ENCODE results near the gene SPTBN1.

The SPTBN1 gene

DNA sequence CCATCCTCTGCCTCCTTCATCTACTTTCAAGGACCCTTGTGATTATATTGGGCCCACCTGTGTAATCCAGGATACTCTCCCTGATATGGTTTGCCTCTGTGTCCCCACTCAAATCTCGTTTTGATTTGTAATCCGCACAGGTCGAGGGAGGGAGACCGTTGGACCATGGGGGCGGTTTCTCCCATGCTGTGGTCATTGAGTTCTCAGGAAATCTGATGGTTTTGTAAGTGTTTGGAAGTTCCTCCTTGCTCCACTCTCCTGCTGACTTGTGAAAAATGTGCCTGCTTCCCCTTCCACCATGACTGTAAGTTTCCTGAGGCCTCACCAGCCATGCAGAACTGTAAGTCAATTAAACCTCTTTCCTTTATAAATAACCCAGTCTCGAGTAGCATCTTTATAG lies 225.3 kb downstream of the SPTBN1 start:
- H2BK15ac ChIP-seq (ENCODE audit: low read length): no peak overlapping the region
- DNase-seq (ENCODE audit: low spot score): no peak

DNA sequence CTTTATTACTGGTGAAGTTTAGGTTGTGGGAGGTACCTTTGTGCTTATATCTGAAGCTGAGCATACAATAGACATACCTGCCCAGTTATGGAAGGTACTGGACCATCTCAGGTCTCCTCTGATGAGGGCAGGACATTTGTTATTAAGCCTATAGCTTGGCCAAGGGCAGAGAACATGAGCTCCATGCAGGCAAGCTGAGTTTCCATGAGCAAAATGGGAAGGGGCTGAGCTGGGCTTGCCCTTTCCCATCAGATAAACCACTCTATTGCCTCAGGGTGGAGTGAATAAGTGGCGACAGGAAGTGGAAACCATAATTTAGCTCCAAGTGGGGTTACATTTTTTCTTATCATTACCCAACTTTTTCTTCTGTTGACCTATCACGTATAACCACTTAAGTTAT lies 227.5 kb downstream of the SPTBN1 start:
- Histone ChIP-seq H2BK15ac (ENCODE audit: low read length) (no peak overlapping the region), H3K4me3 (ENCODE audit: low read length in 2 of 2) (no peak overlapping the region), H3K4ac (ENCODE audit: low read length) (no peak overlapping the region), H3K27ac (replicated peaks; ENCODE audit: low read length) (no peak overlapping the region), H3K79me1 (ENCODE audit: low read depth, low read length) (no peaks in the 10 kb centered on the region), H3K27me3 (ENCODE audit: control insufficient read depth in 3 of 3, insufficient read depth in 3 of 3, low read depth in 1 of 3, low read length in 3 of 3) (no peaks in the 10 kb centered on the region), H3K9me3 (replicated peaks in 1 of 2; ENCODE audit: control insufficient read depth in 2 of 2, insufficient read depth in 1 of 2, low read depth in 1 of 2, low read length in 2 of 2) (peaks cover 0 to 2% of the 10 kb centered on the region in 2 donors), H2BK5ac (ENCODE audit: low read length) (no peak overlapping the region), H3K9ac (ENCODE audit: low read depth, low read length, poor library complexity) (no peak overlapping the region), H2AFZ (ENCODE audit: low read length) (no peak overlapping the region), H2AK5ac (ENCODE audit: low read depth, low read length) (no peak overlapping the region), H3K36me3 (replicated peaks in 1 of 2; ENCODE audit: control insufficient read depth in 2 of 2, insufficient read depth in 2 of 2, low read length in 2 of 2) (no peaks in the 10 kb centered on the region), H4K8ac (ENCODE audit: low read depth, low read length) (no peak overlapping the region), H4K91ac (ENCODE audit: low read depth, low read length, poor library complexity) (no peak overlapping the region), H3K23ac (ENCODE audit: low read depth, low read length, poor library complexity) (no peak overlapping the region), H2BK120ac (ENCODE audit: low read depth, low read length) (no peak overlapping the region), H3K18ac (ENCODE audit: low read length) (no peak overlapping the region), H2BK12ac (ENCODE audit: low read length) (no peak overlapping the region), H3K4me1 (ENCODE audit: control insufficient read depth in 2 of 2, insufficient read depth in 1 of 2, low read depth in 1 of 2, low read length in 2 of 2) (no peaks in the 10 kb centered on the region), H3K4me2 (ENCODE audit: insufficient read depth, low read length, poor library complexity, severe bottlenecking) (no peak overlapping the region), H3K14ac (ENCODE audit: low read length) (no peak overlapping the region)
- WGBS, 2 donors (ENCODE audit: extremely low coverage in 2 of 2, insufficient read length in 2 of 2, insufficient replicate concordance in 1 of 2): no CpG with 5 or more reads among the region's 2 CpGs
- no peak for DNase-seq (ENCODE audit: low spot score)

More for the DNA sequence above, 225.3 kb downstream of the SPTBN1 start:
- no peak overlapping the region for H2BK12ac ChIP-seq (ENCODE audit: low read length)
- no peaks in the 10 kb centered on the region for H3K4me1 ChIP-seq (ENCODE audit: control insufficient read depth in 2 of 2, insufficient read depth in 1 of 2, low read depth in 1 of 2, low read length in 2 of 2)
- H3K4me3 ChIP-seq (ENCODE audit: low read length in 2 of 2): no peak overlapping the region
- no peak overlapping the region for H3K18ac ChIP-seq (ENCODE audit: low read length)
- no peaks in the 10 kb centered on the region for H3K79me1 ChIP-seq (ENCODE audit: low read depth, low read length)
- H3K4me2 ChIP-seq (ENCODE audit: insufficient read depth, low read length, poor library complexity, severe bottlenecking): no peak overlapping the region
- no peak overlapping the region for H2AFZ ChIP-seq (ENCODE audit: low read length)
- no peak overlapping the region for H4K91ac ChIP-seq (ENCODE audit: low read depth, low read length, poor library complexity)
- H4K8ac ChIP-seq (ENCODE audit: low read depth, low read length): no peak overlapping the region
- H3K23ac ChIP-seq (ENCODE audit: low read depth, low read length, poor library complexity): no peak overlapping the region
- H2BK5ac ChIP-seq (ENCODE audit: low read length): no peak overlapping the region
- no CpG with 5 or more reads among the region's 6 CpGs for WGBS, 2 donors (ENCODE audit: extremely low coverage in 2 of 2, insufficient read length in 2 of 2, insufficient replicate concordance in 1 of 2)
- H3K9ac ChIP-seq (ENCODE audit: low read depth, low read length, poor library complexity): no peak overlapping the region
- H3K14ac ChIP-seq (ENCODE audit: low read length): no peak overlapping the region
- H3K36me3 ChIP-seq (replicated peaks in 1 of 2; ENCODE audit: control insufficient read depth in 2 of 2, insufficient read depth in 2 of 2, low read length in 2 of 2): no peaks in the 10 kb centered on the region
- no peak overlapping the region for H2BK120ac ChIP-seq (ENCODE audit: low read depth, low read length)
- no peak overlapping the region for H2AK5ac ChIP-seq (ENCODE audit: low read depth, low read length)
- H3K4ac ChIP-seq (ENCODE audit: low read length): no peak overlapping the region
- H3K27ac ChIP-seq (replicated peaks; ENCODE audit: low read length): no peak overlapping the region
- H3K27me3 ChIP-seq (ENCODE audit: control insufficient read depth in 3 of 3, insufficient read depth in 3 of 3, low read depth in 1 of 3, low read length in 3 of 3): no peaks in the 10 kb centered on the region
- H3K9me3 ChIP-seq (replicated peaks in 1 of 2; ENCODE audit: control insufficient read depth in 2 of 2, insufficient read depth in 1 of 2, low read depth in 1 of 2, low read length in 2 of 2): peaks cover 0 to 2% of the 10 kb centered on the region in 2 donors

DNA sequence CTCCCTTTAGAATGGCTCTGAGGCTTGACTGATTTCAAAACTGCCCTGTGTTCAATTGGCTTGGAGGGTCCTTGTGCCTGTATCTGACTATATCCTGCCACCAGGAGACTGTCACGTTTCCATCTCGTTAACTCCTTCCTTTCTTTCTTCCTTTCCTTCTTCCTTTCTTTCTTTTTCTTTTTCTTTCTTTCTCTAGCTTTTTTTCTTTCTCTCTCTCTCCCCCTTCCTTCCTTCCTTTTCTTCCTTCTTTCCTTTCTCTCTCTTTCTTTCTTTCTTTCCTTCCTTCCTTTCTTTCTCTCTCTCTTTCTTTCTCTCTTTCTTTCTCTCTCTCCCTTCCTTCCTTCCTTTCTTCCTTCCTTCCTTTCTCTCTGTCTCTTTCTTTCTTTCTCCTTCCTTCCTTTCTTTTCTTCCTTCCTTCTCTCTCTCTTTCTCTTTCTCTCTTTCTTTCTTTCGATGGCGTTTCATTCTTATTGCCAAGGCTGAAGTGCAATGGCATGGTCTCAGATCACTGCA lies 229.2 kb downstream of the SPTBN1 start:
- no peak overlapping the region for H3K9ac ChIP-seq (ENCODE audit: low read depth, low read length, poor library complexity)
- H2BK120ac ChIP-seq (ENCODE audit: low read depth, low read length): no peak overlapping the region
- no CpG with 5 or more reads among the region's 4 CpGs for WGBS, 2 donors (ENCODE audit: extremely low coverage in 2 of 2, insufficient read length in 2 of 2, insufficient replicate concordance in 1 of 2)
- H2BK15ac ChIP-seq (ENCODE audit: low read length): no peak overlapping the region
- no peaks in the 10 kb centered on the region for H3K36me3 ChIP-seq (replicated peaks in 1 of 2; ENCODE audit: control insufficient read depth in 2 of 2, insufficient read depth in 2 of 2, low read length in 2 of 2)
- H3K23ac ChIP-seq (ENCODE audit: low read depth, low read length, poor library complexity): no peak overlapping the region
- H3K27me3 ChIP-seq (ENCODE audit: control insufficient read depth in 3 of 3, insufficient read depth in 3 of 3, low read depth in 1 of 3, low read length in 3 of 3): no peaks in the 10 kb centered on the region
- no peak overlapping the region for H3K4me2 ChIP-seq (ENCODE audit: insufficient read depth, low read length, poor library complexity, severe bottlenecking)
- no peak overlapping the region for H3K4me3 ChIP-seq (ENCODE audit: low read length in 2 of 2)
- H3K79me1 ChIP-seq (ENCODE audit: low read depth, low read length): no peaks in the 10 kb centered on the region
- H3K18ac ChIP-seq (ENCODE audit: low read length): no peak overlapping the region
- H3K4ac ChIP-seq (ENCODE audit: low read length): no peak overlapping the region
- peaks cover 0 to 2% of the 10 kb centered on the region in 2 donors for H3K9me3 ChIP-seq (replicated peaks in 1 of 2; ENCODE audit: control insufficient read depth in 2 of 2, insufficient read depth in 1 of 2, low read depth in 1 of 2, low read length in 2 of 2)
- H2AK5ac ChIP-seq (ENCODE audit: low read depth, low read length): no peak overlapping the region
- no peak overlapping the region for H4K8ac ChIP-seq (ENCODE audit: low read depth, low read length)
- H3K4me1 ChIP-seq (ENCODE audit: control insufficient read depth in 2 of 2, insufficient read depth in 1 of 2, low read depth in 1 of 2, low read length in 2 of 2): no peaks in the 10 kb centered on the region
- H2AFZ ChIP-seq (ENCODE audit: low read length): no peak overlapping the region
- no peak overlapping the region for H2BK12ac ChIP-seq (ENCODE audit: low read length)
- H3K27ac ChIP-seq (replicated peaks; ENCODE audit: low read length): no peak overlapping the region
- H2BK5ac ChIP-seq (ENCODE audit: low read length): no peak overlapping the region
- no peak overlapping the region for H4K91ac ChIP-seq (ENCODE audit: low read depth, low read length, poor library complexity)
- H3K14ac ChIP-seq (ENCODE audit: low read length): no peak overlapping the region
- no peak for DNase-seq (ENCODE audit: low spot score)

DNA sequence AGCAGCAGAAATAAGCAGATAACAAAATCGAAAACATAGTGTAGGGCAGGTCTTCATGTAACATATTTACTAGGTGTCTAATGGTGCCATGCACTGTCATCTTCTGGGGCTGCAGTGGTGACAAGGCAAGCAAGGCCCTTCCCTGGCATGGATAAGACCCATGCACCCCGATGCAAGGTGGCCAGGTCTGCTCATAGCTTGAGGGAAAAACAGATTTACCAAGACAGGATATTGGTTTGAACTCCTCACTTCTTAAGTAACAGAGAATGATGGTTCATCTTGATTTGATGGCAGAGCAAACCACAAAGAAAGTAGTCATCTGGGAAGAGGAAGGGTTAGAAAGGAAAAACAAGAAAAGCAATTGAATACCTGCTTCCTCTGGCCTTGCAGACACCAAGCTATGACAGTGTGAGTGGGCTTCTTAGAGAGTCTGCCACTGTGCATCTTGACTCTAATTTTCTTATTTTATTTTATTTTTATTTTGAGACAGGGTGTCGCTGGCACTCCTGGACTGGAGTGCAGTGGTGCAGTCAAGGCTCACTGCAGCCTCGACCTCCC lies 231.5 kb downstream of the SPTBN1 start:
- Histone ChIP-seq H3K14ac (ENCODE audit: low read length) (no peak overlapping the region), H2AFZ (ENCODE audit: low read length) (no peak overlapping the region), H2AK5ac (ENCODE audit: low read depth, low read length) (no peak overlapping the region), H3K9ac (ENCODE audit: low read depth, low read length, poor library complexity) (no peak overlapping the region), H3K4me3 (ENCODE audit: low read length in 2 of 2) (no peak overlapping the region), H2BK5ac (ENCODE audit: low read length) (no peak overlapping the region), H3K23ac (ENCODE audit: low read depth, low read length, poor library complexity) (no peak overlapping the region), H3K4me2 (ENCODE audit: insufficient read depth, low read length, poor library complexity, severe bottlenecking) (no peak overlapping the region), H3K36me3 (replicated peaks in 1 of 2; ENCODE audit: control insufficient read depth in 2 of 2, insufficient read depth in 2 of 2, low read length in 2 of 2) (no peaks in the 10 kb centered on the region), H3K79me1 (ENCODE audit: low read depth, low read length) (no peaks in the 10 kb centered on the region), H2BK15ac (ENCODE audit: low read length) (no peak overlapping the region), H3K27me3 (ENCODE audit: control insufficient read depth in 3 of 3, insufficient read depth in 3 of 3, low read depth in 1 of 3, low read length in 3 of 3) (no peaks in the 10 kb centered on the region), H4K8ac (ENCODE audit: low read depth, low read length) (no peak overlapping the region), H2BK12ac (ENCODE audit: low read length) (no peak overlapping the region), H3K27ac (replicated peaks; ENCODE audit: low read length) (no peak overlapping the region), H4K91ac (ENCODE audit: low read depth, low read length, poor library complexity) (no peak overlapping the region), H3K9me3 (replicated peaks in 1 of 2; ENCODE audit: control insufficient read depth in 2 of 2, insufficient read depth in 1 of 2, low read depth in 1 of 2, low read length in 2 of 2) (no peaks in the 10 kb centered on the region), H3K18ac (ENCODE audit: low read length) (no peak overlapping the region), H2BK120ac (ENCODE audit: low read depth, low read length) (no peak overlapping the region), H3K4ac (ENCODE audit: low read length) (no peak overlapping the region), H3K4me1 (ENCODE audit: control insufficient read depth in 2 of 2, insufficient read depth in 1 of 2, low read depth in 1 of 2, low read length in 2 of 2) (no peaks in the 10 kb centered on the region)
- no CpG with 5 or more reads among the region's 4 CpGs for WGBS, 2 donors (ENCODE audit: extremely low coverage in 2 of 2, insufficient read length in 2 of 2, insufficient replicate concordance in 1 of 2)
- no peak for DNase-seq (ENCODE audit: low spot score)
